HepG2 (cell line): ENCODE data around the gene ERMARD. TPM values are rescaled to one million over a fixed set of nuclear protein-coding genes. Genes with fewer than 3 reads are reported as not detected.

ENCODE experiments used
- FIP1L1 ChIP-seq: fragments of 200-400 bp; formaldehyde crosslinking; IDR thresholded peaks from 2 replicates; pipeline ENCODE4 v1.6.1; 2018; ENCODE audit warnings: low read depth, mild to moderate bottlenecking, low read length, moderate library complexity, borderline replicate concordance; ENCODE audit not compliant: insufficient read depth
- GABPA ChIP-seq, 2 experiments: IDR thresholded peaks; 2 replicates each; pipeline ENCODE4 v1.6.1; 2011 to 2016; ENCODE audit warnings: low read depth in 2 of 2, low read length in 1 of 2, missing biosample characterization in 1 of 2, missing genetic modification characterization in 1 of 2
- HOXD1 ChIP-seq: sonication (generic); formaldehyde crosslinking; IDR thresholded peaks from 2 replicates; pipeline ENCODE4 v1.5.0; 2020; ENCODE audit warnings: missing genetic modification reagents
- MEIS2 ChIP-seq: sonication (generic); formaldehyde crosslinking; IDR thresholded peaks from 2 replicates; pipeline ENCODE4 v1.9.0; 2021; ENCODE audit warnings: mild to moderate bottlenecking, missing genetic modification reagents
- NCOA2 ChIP-seq: sonication (generic); formaldehyde crosslinking; IDR thresholded peaks from 2 replicates; pipeline ENCODE4 v1.8.0; 2022; ENCODE audit warnings: inconsistent platforms
- NCOA5 ChIP-seq: sonication (generic); formaldehyde crosslinking; IDR thresholded peaks from 2 replicates; pipeline ENCODE4 v1.4.0; 2020; ENCODE audit warnings: missing genetic modification reagents
- NFIC ChIP-seq: IDR thresholded peaks from 2 replicates; pipeline ENCODE4 v1.6.1; 2012; ENCODE audit warnings: mild to moderate bottlenecking, low read length, inconsistent platforms
- RBM39 ChIP-seq: fragments of 200-400 bp; formaldehyde crosslinking; IDR thresholded peaks from one replicate; pipeline ENCODE4 v1.6.1; 2018; ENCODE audit warnings: antibody characterized with exemption, mild to moderate bottlenecking, low read depth, low read length; ENCODE audit not compliant: poor library complexity, severe bottlenecking
- RCOR2 ChIP-seq: IDR thresholded peaks from 2 replicates; pipeline ENCODE4 v1.6.1; 2016; ENCODE audit warnings: missing biosample characterization, missing genetic modification reagents
- TGIF2 ChIP-seq: IDR thresholded peaks from 2 replicates; pipeline ENCODE4 v1.6.1; 2016; ENCODE audit warnings: control low read depth, missing compliant biosample characterization
- ZNF138 ChIP-seq: sonication (generic); formaldehyde crosslinking; IDR thresholded peaks from 2 replicates; pipeline ENCODE4 v1.5.0; 2020; ENCODE audit warnings: mild to moderate bottlenecking, low read depth, missing genetic modification reagents
- ZNF20 ChIP-seq: sonication (generic); formaldehyde crosslinking; IDR thresholded peaks from 2 replicates; pipeline ENCODE4 v1.4.0; 2020; ENCODE audit warnings: mild to moderate bottlenecking, moderate library complexity, missing genetic modification reagents
- ZNF512B ChIP-seq: sonication (generic); formaldehyde crosslinking; IDR thresholded peaks from 2 replicates; pipeline ENCODE4 v1.5.1; 2020; ENCODE audit warnings: missing genetic modification reagents, mild to moderate bottlenecking, borderline replicate concordance
- ZNF772 ChIP-seq: sonication (generic); formaldehyde crosslinking; IDR thresholded peaks from 2 replicates; pipeline ENCODE4 v1.5.0; 2020; ENCODE audit warnings: mild to moderate bottlenecking, missing genetic modification reagents
- polyA plus RNA-seq, 8 experiments: library from polyadenylated mRNA; depleted of rRNA in 3 of 8; stranded (reverse) in 7 of 8; unstranded in 1 of 8; fragments of >200 nt; fragmentation: Illumina TruSeq in 4 of 8; extraction: Trizol in 4 of 8; gene quantifications; 2 replicates each; pipeline versions ENCODE4 v1.2.1 to v1.2.3, GENCODE V29; 2011 to 2016; ENCODE audit warnings: low read depth in 4 of 8, missing spikeins in 1 of 8, mixed read lengths in 1 of 8; ENCODE audit not compliant: insufficient read depth in 1 of 8
- total RNA-seq, 5 experiments: library from RNA; depleted of rRNA; stranded (reverse); fragments of >200 nt; fragmentation: Illumina TruSeq; extraction: Trizol; gene quantifications; 2 replicates each; pipeline ENCODE4 v1.2.3, GENCODE V29; 2016; ENCODE audit warnings: low read depth in 1 of 5
- TF ChIP-seq, protein P1 (sequence below): sonication (generic); formaldehyde crosslinking; IDR thresholded peaks from 2 replicates; pipeline ENCODE4 v1.8.1; 2023; ENCODE audit warnings: missing genetic modification reagents, inconsistent platforms, borderline replicate concordance
- TF ChIP-seq, protein P2 (sequence below): sonication (generic); formaldehyde crosslinking; IDR thresholded peaks from 2 replicates; pipeline ENCODE4 v1.8.1; 2023; ENCODE audit warnings: mild to moderate bottlenecking, missing genetic modification reagents

Gene ERMARD
- total and polyA plus RNA-seq, 2 of the 13 experiments (the other 11 are each of a cell fraction or from before 2014, with no cell fraction given): 8.8 to 10.7 TPM

- TF ChIP-seq ZNF138 (CRISPR knock-in tag) (0 out of 2 replicates have a peak, but pooled peaks have one; percentile 69), FIP1L1 (no peak), NCOA5 (CRISPR knock-in tag) (no peak), RCOR2 (CRISPR knock-in tag) (peak; percentile 16; the same call in 1 of the 2 replicates), GABPA (IDR thresholded peaks at IDR 0.05; ENCODE audit: low read depth, low read length) (no peak), GABPA (CRISPR knock-in tag; IDR thresholded peaks at IDR 0.05; ENCODE audit: low read depth) (no peak), ZNF772 (CRISPR knock-in tag) (no peak), TGIF2 (peak; percentile 71; the same call in 1 of the 2 replicates), NCOA2 (CRISPR knock-in tag) (peak; percentile 90), HOXD1 (0 out of 2 replicates have a peak, but pooled peaks have one; percentile 20), RBM39 (peak; percentile 73), ZNF20 (CRISPR knock-in tag) (0 out of 2 replicates have a peak, but pooled peaks have one; percentile 35), ZNF512B (CRISPR knock-in tag) (peak; percentile 91), NFIC (peak; percentile 75; the same call in 1 of the 2 replicates), MEIS2 (CRISPR knock-in tag) (0 out of 2 replicates have a peak, but pooled peaks have one; percentile 26)
- TF ChIP-seq, protein P1, sequence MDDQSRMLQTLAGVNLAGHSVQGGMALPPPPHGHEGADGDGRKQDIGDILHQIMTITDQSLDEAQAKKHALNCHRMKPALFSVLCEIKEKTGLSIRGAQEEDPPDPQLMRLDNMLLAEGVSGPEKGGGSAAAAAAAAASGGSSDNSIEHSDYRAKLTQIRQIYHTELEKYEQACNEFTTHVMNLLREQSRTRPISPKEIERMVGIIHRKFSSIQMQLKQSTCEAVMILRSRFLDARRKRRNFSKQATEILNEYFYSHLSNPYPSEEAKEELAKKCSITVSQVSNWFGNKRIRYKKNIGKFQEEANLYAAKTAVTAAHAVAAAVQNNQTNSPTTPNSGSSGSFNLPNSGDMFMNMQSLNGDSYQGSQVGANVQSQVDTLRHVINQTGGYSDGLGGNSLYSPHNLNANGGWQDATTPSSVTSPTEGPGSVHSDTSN (CRISPR knock-in tag): no peak
- TF ChIP-seq, protein P2, sequence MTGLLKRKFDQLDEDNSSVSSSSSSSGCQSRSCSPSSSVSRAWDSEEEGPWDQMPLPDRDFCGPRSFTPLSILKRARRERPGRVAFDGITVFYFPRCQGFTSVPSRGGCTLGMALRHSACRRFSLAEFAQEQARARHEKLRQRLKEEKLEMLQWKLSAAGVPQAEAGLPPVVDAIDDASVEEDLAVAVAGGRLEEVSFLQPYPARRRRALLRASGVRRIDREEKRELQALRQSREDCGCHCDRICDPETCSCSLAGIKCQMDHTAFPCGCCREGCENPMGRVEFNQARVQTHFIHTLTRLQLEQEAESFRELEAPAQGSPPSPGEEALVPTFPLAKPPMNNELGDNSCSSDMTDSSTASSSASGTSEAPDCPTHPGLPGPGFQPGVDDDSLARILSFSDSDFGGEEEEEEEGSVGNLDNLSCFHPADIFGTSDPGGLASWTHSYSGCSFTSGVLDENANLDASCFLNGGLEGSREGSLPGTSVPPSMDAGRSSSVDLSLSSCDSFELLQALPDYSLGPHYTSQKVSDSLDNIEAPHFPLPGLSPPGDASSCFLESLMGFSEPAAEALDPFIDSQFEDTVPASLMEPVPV: no peak; the same call in 1 of the 2 replicates
Observed at GRCh38 chr6:169800668-169801395, 49.4 kb downstream of the ERMARD start (continued).
